Measurements from ENCODE around the gene LRCH3.
"Not testable (repeated sequence)": the region's sequence is repeated elsewhere in the genome, so short reads cannot be mapped to it uniquely, and the experiment has no call there.

Gene LRCH3

GRCh38 chr3:197890693-197891092, 99.6 kb downstream of the LRCH3 start:
- Mint-ChIP-seq H3K9me3 (no peaks in the 10 kb centered on the region), H3K4me3 (no peak overlapping the region), H3K4me1 (peaks cover 0 to 2% of the 10 kb centered on the region in 2 donors), H3K27me3 (no peaks in the 10 kb centered on the region), H3K36me3 (peaks cover 2 to 39% of the 10 kb centered on the region in 2 donors), H3K27ac (no peak overlapping the region)
- DNase-seq, result no peak
- ATAC-seq (replicated peaks), result no peak

GRCh38 chr3:197892162-197892561, 101.1 kb downstream of the LRCH3 start:
- Mint-ChIP-seq H3K4me3 (no peak overlapping the region), H3K27me3 (no peaks in the 10 kb centered on the region)

GRCh38 chr3:197896421-197896820, 105.4 kb downstream of the LRCH3 start:
- DNase-seq (no peak), ATAC-seq (replicated peaks) (no peak)
- Mint-ChIP-seq H3K27me3 (no peaks in the 10 kb centered on the region), H3K27ac (no peak overlapping the region), H3K36me3 (peaks cover 0 to 23% of the 10 kb centered on the region in 2 donors), H3K9me3 (no peaks in the 10 kb centered on the region), H3K4me1 (no peaks in the 10 kb centered on the region), H3K4me3 (no peak overlapping the region)

More at GRCh38 chr3:197892162-197892561, 101.1 kb downstream of the LRCH3 start:
- Mint-ChIP-seq H3K36me3 (peaks cover 0 to 32% of the 10 kb centered on the region in 2 donors), H3K9me3 (no peaks in the 10 kb centered on the region), H3K4me1 (peaks cover 0 to 2% of the 10 kb centered on the region in 2 donors), H3K27ac (no peak overlapping the region)
- DNase-seq (no peak), ATAC-seq (replicated peaks) (no peak)

- peaks cover 0 to 14% of the 10 kb centered on the region in 2 donors for H3K36me3 Mint-ChIP-seq
- DNase-seq (no peak), ATAC-seq (replicated peaks) (no peak)
- no peaks in the 10 kb centered on the region for H3K9me3 Mint-ChIP-seq
- no peaks in the 10 kb centered on the region for H3K27me3 Mint-ChIP-seq
- H3K4me1 Mint-ChIP-seq, result no peaks in the 10 kb centered on the region
- no peak overlapping the region for H3K4me3 Mint-ChIP-seq
- H3K27ac Mint-ChIP-seq, result no peak overlapping the region
These were observed 108.9 kb downstream of the LRCH3 start for GRCh38 chr3:197899833-197900478.

GRCh38 chr3:197901626-197902025, 110.6 kb downstream of the LRCH3 start:
- H3K27ac Mint-ChIP-seq, result peak overlapping the region; percentile 63
- H3K4me3 Mint-ChIP-seq, result no peak overlapping the region
- H3K9me3 Mint-ChIP-seq, result no peaks in the 10 kb centered on the region
- peaks cover 0 to 14% of the 10 kb centered on the region in 2 donors for H3K36me3 Mint-ChIP-seq
- peaks cover 6 to 8% of the 10 kb centered on the region in 2 donors for H3K4me1 Mint-ChIP-seq
- DNase-seq, result no peak
- H3K27me3 Mint-ChIP-seq, result no peaks in the 10 kb centered on the region
- ATAC-seq (replicated peaks), result no peak

- DNase-seq (peak; percentile 73), ATAC-seq (replicated peaks) (peak; percentile 97)
- H3K4me3 Mint-ChIP-seq, result peak overlapping the region; percentile 10 to 66
- H3K27me3 Mint-ChIP-seq, result no peaks in the 10 kb centered on the region
- H3K9me3 Mint-ChIP-seq, result no peaks in the 10 kb centered on the region
- H3K36me3 Mint-ChIP-seq, result peaks cover 0 to 10% of the 10 kb centered on the region in 2 donors
- peaks cover 7 to 9% of the 10 kb centered on the region in 2 donors for H3K4me1 Mint-ChIP-seq
- H3K27ac Mint-ChIP-seq, result peak overlapping the region; percentile 65
These were observed 115.2 kb downstream of the LRCH3 start for GRCh38 chr3:197906023-197906849.

GRCh38 chr3:197906850-197907187, 115.8 kb downstream of the LRCH3 start:
- Mint-ChIP-seq H3K4me3 (no peak overlapping the region), H3K9me3 (no peaks in the 10 kb centered on the region)
- DNase-seq, result no peak

GRCh38 chr3:197907196-197907595, 116.1 kb downstream of the LRCH3 start:
- Mint-ChIP-seq H3K36me3 (peaks cover 0 to 7% of the 10 kb centered on the region in 2 donors), H3K27ac (peak overlapping the region; percentile 56), H3K9me3 (no peaks in the 10 kb centered on the region), H3K4me3 (no peak overlapping the region), H3K27me3 (no peaks in the 10 kb centered on the region), H3K4me1 (peaks cover 7 to 9% of the 10 kb centered on the region in 2 donors)
- ATAC-seq (replicated peaks) (no peak), DNase-seq (no peak)

More at GRCh38 chr3:197906850-197907187, 115.8 kb downstream of the LRCH3 start:
- peaks cover 7 to 9% of the 10 kb centered on the region in 2 donors for H3K4me1 Mint-ChIP-seq
- ATAC-seq (replicated peaks), result no peak
- no peak overlapping the region for H3K27ac Mint-ChIP-seq
- H3K36me3 Mint-ChIP-seq, result peaks cover 0 to 10% of the 10 kb centered on the region in 2 donors
- H3K27me3 Mint-ChIP-seq, result no peaks in the 10 kb centered on the region

- H3K4me3 Mint-ChIP-seq; H3K4me1 Mint-ChIP-seq; H3K27ac Mint-ChIP-seq; H3K9me3 Mint-ChIP-seq; ATAC-seq (replicated peaks); H3K27me3 Mint-ChIP-seq; DNase-seq: not testable (repeated sequence)
- peaks cover 4 to 11% of the 10 kb centered on the region in 2 donors for H3K36me3 Mint-ChIP-seq
These were observed 117.5 kb downstream of the LRCH3 start for GRCh38 chr3:197908550-197908949.

- Mint-ChIP-seq H3K9me3 (no peaks in the 10 kb centered on the region), H3K36me3 (peaks cover 4 to 11% of the 10 kb centered on the region in 2 donors), H3K27ac (no peak overlapping the region), H3K27me3 (no peaks in the 10 kb centered on the region), H3K4me1 (peaks cover 7 to 9% of the 10 kb centered on the region in 2 donors), H3K4me3 (no peak overlapping the region)
- ATAC-seq (replicated peaks) (no peak), DNase-seq (no peak)
These were observed 118.1 kb downstream of the LRCH3 start for GRCh38 chr3:197908957-197909701.

- ATAC-seq (replicated peaks), result no peak
- no peak for DNase-seq
- Mint-ChIP-seq H3K4me1 (no peaks in the 10 kb centered on the region), H3K27ac (no peak overlapping the region), H3K9me3 (no peaks in the 10 kb centered on the region), H3K36me3 (peaks cover 5 to 11% of the 10 kb centered on the region in 2 donors), H3K4me3 (no peak overlapping the region), H3K27me3 (no peaks in the 10 kb centered on the region)
These were observed 121.9 kb downstream of the LRCH3 start for GRCh38 chr3:197912741-197913476.

GRCh38 chr3:197913641-197914380, 122.8 kb downstream of the LRCH3 start:
- H3K27ac Mint-ChIP-seq, result no peak overlapping the region
- peaks cover 5 to 11% of the 10 kb centered on the region in 2 donors for H3K36me3 Mint-ChIP-seq
- no peaks in the 10 kb centered on the region for H3K27me3 Mint-ChIP-seq
- H3K9me3 Mint-ChIP-seq, result no peaks in the 10 kb centered on the region
- DNase-seq, result no peak
- no peaks in the 10 kb centered on the region for H3K4me1 Mint-ChIP-seq
- no peak for ATAC-seq (replicated peaks)
- no peak overlapping the region for H3K4me3 Mint-ChIP-seq

All from stimulated activated naive B cell treated with anti-CD40 and anti-IgM and Interleukin-4, amounts not matched to agents 10 μg/mL and 1 μg/mL and 100 μg/mL, for 72 hours (primary cell).